GM20431 (cell line): Measurements from ENCODE around the gene TMEM41A.

ENCODE experiments used
- in situ Hi-C: fragments of 300-500 bp; cut with MseI, MboI; formaldehyde crosslinking; loops from one replicate; pipeline ENCODE4 v1.15.0; 2020; ENCODE audit warnings: low sequenced_read_pairs; ENCODE audit not compliant: unreplicated experiment

Gene TMEM41A

DNA sequence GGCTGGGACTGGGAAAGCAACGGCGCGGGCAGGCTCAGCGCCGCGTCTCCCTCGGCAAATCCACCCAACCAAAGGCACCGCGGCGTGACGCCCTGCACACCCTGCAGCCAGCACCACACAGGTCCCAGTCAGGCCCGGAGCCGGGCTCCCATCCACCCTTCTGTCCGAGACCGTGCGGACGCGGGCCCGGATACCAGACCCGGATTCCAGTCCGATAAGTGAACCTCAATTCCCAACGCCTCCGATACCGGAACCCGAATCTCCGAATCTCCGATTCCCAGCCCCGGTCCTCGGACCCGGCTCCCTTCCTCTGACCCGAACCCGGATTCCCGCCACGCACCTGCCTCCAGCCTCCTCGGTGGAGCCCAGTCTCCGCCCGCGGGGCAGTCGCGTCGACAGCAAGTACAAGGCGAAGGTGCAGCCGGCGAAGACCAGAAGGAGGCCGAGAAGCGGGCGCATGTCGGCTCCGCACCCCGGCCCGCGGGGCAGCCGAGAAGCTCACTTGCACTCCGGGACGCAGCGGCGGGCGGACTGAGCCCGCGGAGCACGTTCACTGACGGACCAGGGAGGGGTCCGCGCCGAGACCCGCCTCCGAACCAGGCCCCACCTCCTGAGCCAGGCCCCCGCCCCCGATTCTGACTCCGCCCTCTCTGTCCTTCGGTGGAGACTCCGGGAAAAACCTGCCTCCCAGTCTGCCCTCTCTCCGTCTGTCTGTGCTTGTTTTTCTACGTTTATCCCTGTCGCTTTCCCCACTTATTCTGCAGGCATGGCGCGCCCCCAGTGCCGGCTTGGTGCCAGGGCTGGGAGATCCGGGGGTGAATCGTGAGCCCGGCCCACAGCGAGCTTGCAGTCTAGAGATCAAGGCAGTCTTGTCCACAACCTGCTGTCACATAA is at the start of gene TMEM41A:
TMEM41A (minus strand) TSS at position 533 of the 894 bp plus-strand sequence; CDS start at position 459, 74 bp downstream.
- in situ Hi-C loops: no loop called here

- in situ Hi-C loops: no loop called here
Observed at GRCh38 chr3:185540695-185541094, 41.9 kb upstream of the TMEM41A start.

GRCh38 chr3:185539934-185540333 is 41.1 kb upstream of the TMEM41A start:
- in situ Hi-C loops: no loop called here

DNA sequence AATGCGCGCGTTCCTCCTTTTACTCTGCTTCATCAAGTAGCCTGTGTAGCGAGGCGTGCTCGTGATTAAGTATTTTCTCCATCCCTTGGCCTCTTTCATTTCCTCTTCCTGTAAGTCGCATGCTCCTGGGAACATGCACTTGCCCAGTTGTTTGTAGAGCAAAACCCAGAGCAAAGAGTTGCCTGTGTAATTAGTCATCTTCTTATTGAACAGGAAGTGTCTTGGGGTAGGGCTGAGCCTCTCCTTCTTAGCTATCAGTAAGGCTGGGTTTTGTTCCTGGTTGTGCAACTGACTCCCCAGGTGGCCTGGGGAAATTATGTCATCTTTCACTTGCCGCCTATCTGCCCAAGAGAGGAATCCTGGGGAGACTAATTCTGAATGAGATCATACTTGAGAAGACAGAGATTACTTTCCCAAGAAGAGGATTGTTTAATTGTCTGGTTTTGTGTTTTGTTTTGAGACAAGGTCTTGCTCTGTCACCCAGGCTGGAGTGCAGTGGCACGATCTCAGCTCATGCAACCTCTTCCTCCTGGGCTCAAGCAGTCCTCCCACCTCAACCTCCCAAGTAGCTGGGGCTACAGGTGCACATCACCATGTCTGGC is 38.6 kb upstream of the TMEM41A start:
- in situ Hi-C loops: no loop called here

- in situ Hi-C loops: no loop called here
Observed at GRCh38 chr3:185534511-185534910, 35.7 kb upstream of the TMEM41A start.

- in situ Hi-C loops: no loop called here
Observed at GRCh38 chr3:185532901-185533300, 34.1 kb upstream of the TMEM41A start.

- in situ Hi-C loops: no loop called here
Observed at GRCh38 chr3:185530856-185531255, 32.0 kb upstream of the TMEM41A start.

DNA sequence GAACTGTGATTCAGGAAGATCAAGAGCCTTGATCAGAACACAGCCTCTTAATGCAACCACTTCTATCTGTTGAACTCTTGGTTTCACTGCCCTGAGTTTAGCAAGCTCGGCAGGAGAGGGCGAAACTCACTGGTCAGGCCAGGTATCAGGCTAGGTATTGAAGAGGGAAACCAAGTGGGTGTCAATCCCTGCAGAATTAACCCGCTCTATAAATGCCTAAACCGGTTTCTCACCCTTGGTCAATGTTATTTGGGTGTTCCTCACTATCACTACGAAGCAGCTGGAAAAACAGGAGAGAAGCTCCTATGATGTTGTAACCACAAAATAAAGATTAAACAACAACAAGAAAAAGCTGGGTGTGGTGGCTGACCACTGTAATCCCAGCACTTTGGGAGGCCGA is 29.7 kb upstream of the TMEM41A start:
- in situ Hi-C loops: no loop called here

GRCh38 chr3:185527364-185527763 is 28.5 kb upstream of the TMEM41A start:
- in situ Hi-C loops: no loop called here

DNA sequence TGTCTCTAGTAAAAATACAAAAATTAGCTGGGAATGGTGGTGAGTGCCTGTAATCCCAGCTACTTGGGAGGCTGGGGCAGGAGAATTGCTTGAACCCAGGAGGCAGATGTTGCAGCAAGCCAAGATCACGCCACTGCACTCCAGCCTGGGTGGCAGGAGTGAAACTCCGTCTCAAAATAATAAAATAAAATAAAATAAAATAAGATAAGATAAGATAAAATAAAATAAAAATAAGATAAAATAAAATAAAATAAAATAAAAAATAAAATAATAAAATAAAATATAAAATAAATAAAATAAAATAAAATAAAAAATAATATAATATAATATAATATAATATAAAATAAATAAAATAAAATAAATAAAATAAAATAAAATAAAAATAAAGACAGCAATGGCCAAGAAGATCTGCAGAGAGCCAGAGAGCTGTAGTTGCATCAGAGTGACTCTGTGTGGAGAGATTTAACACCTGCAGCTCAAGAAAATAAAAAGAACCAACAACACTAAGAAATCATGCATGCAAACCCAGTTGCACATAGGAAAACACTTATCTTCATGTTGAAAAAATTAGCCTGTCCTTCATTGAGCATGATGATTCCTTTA is 27.6 kb upstream of the TMEM41A start:
- in situ Hi-C loops: no loop called here

DNA sequence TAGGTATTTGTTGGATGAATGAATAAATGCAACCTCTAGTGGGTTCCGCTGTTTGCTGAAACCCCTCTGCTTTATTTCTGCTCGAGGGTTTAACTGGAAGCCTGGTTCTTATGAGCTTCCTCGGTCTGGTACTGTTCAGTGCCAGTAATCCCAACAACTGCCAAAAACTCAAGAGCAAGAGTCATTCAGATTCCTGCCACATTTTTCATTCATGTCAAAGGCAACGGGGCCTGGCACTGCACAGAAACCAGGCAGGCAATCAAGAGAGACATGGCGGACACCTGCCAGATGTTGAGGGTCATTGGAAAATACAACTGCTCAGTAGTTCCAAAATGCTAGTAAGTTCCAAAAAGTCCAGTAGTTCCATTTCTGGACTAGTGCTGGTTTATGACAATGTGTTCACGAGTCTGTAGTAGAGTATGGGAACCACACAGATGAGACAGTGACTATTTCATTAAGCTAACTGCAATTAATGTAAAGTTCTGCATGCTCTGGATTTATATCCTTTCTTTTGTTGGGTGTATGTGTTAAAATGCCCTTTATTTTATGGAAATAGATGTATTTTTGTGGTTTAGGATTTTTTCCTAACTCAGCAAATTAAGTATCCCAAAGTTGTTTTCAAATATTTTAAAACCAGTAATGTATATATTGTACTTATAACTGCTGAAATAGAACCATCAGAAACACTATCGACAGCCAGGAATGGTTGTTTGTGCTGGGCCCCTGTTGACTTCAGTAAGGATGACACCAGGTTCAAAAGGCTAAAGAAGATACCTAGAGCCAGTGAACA is 22.7 kb upstream of the TMEM41A start:
- in situ Hi-C loops: no loop called here

GRCh38 chr3:185519021-185519420 is 20.2 kb upstream of the TMEM41A start:
- in situ Hi-C loops: no loop called here

DNA sequence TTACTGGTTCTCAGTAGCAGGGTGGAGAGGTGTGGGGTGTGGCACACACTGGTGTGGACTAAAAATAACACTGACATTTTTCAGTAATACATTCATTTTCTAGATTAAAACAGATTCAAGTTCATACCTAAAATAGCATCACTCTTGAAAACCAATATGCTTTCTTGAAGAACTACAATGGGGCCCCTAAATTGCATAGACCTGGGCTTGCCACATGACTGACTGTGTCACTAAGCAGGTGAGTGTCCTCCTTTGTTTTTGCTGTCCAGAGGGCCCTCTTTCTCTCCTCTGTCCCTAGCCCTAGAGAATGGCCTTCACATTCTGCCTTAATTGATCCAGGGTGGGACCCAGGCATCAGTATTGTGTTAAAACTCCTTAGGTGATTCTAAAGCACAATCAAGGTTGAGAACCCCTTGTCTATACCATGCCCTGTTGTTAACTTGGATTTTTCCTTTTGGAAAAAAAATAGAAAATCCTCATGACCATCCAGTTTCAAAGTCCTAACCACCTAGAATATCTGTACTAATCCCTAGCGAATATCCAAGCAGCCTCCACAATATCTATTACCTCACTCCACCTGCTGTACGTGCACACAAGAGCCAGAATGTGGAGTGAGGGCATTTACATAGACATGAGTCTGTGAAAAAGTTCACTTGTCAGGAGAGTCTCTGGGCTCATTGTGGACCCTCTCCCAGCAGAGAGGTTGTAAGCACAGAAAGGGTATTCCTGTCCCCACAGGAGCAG is 18.7 kb upstream of the TMEM41A start:
- in situ Hi-C loops: no loop called here

DNA sequence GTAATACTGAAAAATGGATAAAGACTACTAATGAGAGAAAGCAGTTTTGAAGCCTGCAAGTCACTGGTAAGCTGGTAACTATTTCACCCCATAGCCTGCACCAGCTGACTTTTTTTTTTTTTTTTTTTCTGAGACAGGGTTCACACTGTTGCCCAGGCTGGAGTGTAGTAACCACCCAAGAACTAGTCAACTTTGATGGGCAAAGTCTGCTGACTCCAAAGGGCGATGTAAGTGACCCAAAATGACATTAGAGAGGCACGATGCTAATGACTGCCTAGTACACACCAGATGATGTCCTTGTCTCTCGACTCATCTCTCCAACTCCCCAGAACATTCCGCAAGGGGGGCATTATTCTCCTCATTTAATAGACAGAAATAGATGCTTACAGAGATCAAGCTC is 12.9 kb upstream of the TMEM41A start:
- in situ Hi-C loops: no loop called here

DNA sequence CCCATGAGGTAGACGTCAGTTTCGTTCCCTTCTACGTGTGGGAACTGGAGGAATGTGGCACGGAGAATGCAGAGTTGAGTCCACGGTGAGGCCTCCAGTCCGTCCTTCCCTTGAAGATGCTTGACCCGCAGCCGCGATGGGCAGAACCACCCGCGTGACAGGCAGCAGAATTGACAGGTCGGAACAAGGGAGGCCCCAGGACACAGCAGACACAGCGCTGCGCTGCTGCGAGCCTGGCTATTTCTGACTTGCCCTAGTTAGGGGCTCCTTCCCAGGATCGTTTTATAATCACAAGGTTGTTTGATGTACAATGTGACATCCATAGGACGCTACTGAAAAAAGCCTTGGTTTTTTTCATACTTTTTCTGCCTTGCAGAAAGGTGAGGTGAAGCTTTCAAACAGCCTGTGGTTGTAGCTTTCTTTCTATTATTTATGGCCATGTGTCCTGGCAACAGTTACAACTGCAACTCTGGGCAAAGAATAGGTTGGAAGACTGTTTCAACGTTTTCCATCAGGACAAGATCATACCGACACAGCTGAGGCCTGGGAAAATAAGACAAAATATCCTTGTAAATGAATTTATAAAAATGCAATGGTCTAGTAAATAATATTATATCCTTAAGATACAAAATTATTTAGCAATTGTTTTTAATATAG is 9.6 kb upstream of the TMEM41A start:
- in situ Hi-C loops: no loop called here

GRCh38 chr3:185507883-185508282 is 9.0 kb upstream of the TMEM41A start:
- in situ Hi-C loops: no loop called here

GRCh38 chr3:185504636-185505035 is 5.8 kb upstream of the TMEM41A start:
- in situ Hi-C loops: no loop called here

- in situ Hi-C loops: no loop called here
Observed at GRCh38 chr3:185503521-185503920, 4.7 kb upstream of the TMEM41A start.

DNA sequence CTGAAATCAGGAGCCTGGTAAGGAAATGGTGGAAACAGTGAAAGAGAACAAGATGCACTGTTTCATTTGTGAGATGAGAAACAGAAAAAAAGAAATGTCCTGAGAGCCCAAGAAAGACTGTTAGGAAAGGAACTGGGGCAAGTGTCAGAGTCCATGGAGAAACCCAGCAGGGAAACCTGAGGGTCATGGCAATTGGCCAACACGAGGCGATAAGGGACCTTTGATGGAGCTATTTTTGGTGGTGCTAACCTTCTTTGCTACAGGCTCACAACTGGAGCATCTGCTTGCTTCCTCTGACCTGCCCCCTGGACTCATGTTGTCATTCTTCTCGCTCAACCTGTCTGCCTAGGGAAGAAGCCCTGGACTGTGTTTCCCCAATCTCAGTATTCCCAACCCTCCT is 4.2 kb upstream of the TMEM41A start:
- in situ Hi-C loops: no loop called here
